BJ (cell line): ENCODE results near the gene CHD8. TPM values are rescaled to one million over a fixed set of nuclear protein-coding genes. Genes with fewer than 3 reads are reported as not detected.
"Not testable (repeated sequence)": the region's sequence is repeated elsewhere in the genome, so short reads cannot be mapped to it uniquely, and the experiment has no call there.

Source experiments
- CTCF ChIA-PET: fragments of 350-600 bp; formaldehyde crosslinking; extraction: SDS; loops from one replicate; lab custom pipeline; 2021; ENCODE audit warnings: antibody characterized with exemption, inconsistent platforms; lab: Yijun Ruan, JAX
- POLR2A ChIA-PET: fragments of 300-600 bp; sonication (Branson Sonifier 250); formaldehyde crosslinking; extraction: SDS; loops from one replicate; lab custom pipeline; 2021; ENCODE audit warnings: antibody characterized with exemption; lab: Charles Lee
- DNase-seq: peaks from one replicate; pipeline ENCODE4 v3.0.0-alpha.2; 2011; ENCODE audit warnings: low read depth
- H3K27me3 ChIP-seq: 2 replicates; pipeline ENCODE4 v1.6.0; 2011; ENCODE audit warnings: low read length; ENCODE audit not compliant: control insufficient read depth, insufficient read depth
- H3K36me3 ChIP-seq: 2 replicates; pipeline ENCODE4 v1.5.1; 2011; ENCODE audit warnings: low read length; ENCODE audit not compliant: control insufficient read depth, insufficient read depth
- H3K4me3 ChIP-seq: 2 replicates; pipeline ENCODE4 v1.5.1; 2011; ENCODE audit warnings: low read depth, mild to moderate bottlenecking, control low read depth, low read length
- CTCF ChIP-seq: IDR thresholded peaks from 2 replicates; pipeline ENCODE4 v1.5.1; 2011; ENCODE audit warnings: low read depth, mild to moderate bottlenecking, control low read depth, inconsistent platforms, low read length, moderate library complexity; ENCODE audit not compliant: insufficient read depth
- polyA plus RNA-seq: library from polyadenylated mRNA; depleted of rRNA; stranded (reverse); fragments of >200 nt; gene quantifications from 2 replicates; pipeline ENCODE4 v1.2.3, GENCODE V29; 2011

Gene CHD8
- polyA plus RNA-seq, 1 experiment, result 25.4 TPM

GRCh38 chr14:21455592-21455911 lies 371 bp downstream of the CHD8 start:
- Histone ChIP-seq H3K4me3 (peak overlapping the region; percentile 75), H3K36me3 (0 out of 2 replicates have a peak, but pooled peaks cover 1% of the 10 kb centered on the region), H3K27me3 (no peaks in the 10 kb centered on the region)
- POLR2A ChIA-PET, result interaction anchor here (0.6 kb wide), 1 partner anchor 18 kb away, joined by 5 read pairs; no protein-coding TSS in a partner anchor
- CTCF ChIA-PET, result interaction anchor here (0.5 to 3.5 kb wide), 15 partner anchors 9 to 105 kb away, joined by 3 to 14 read pairs (median 5); partner anchors contain the start of gene TOX4
- no peak for DNase-seq
- TF ChIP-seq CTCF, result no peak

- TF ChIP-seq CTCF, result no peak
- Histone ChIP-seq H3K27me3 (no peaks in the 10 kb centered on the region), H3K4me3 (peak overlapping the region; percentile 75), H3K36me3 (0 out of 2 replicates have a peak, but pooled peaks cover under 1% of the 10 kb centered on the region)
- ChIA-PET CTCF (interaction anchor here (0.6 to 3.5 kb wide), 6 partner anchors 11 to 103 kb away, joined by 3 to 12 read pairs (median 6); partner anchors contain the start of gene TOX4), POLR2A (no interaction called here)
- no peak for DNase-seq
Measured at GRCh38 chr14:21454843-21455544, 929 bp downstream of the CHD8 start.

GRCh38 chr14:21449899-21450216 lies 6.1 kb downstream of the CHD8 start:
- TF ChIP-seq CTCF, result no peak
- Histone ChIP-seq H3K36me3 (no peaks in the 10 kb centered on the region; the same call in 1 of the 2 replicates), H3K4me3 (no peak overlapping the region), H3K27me3 (no peaks in the 10 kb centered on the region)
- ChIA-PET CTCF (interaction anchor here (0.8 to 1.4 kb wide), 3 partner anchors 13 to 49 kb away, joined by 3 to 4 read pairs (median 3); partner anchors contain the start of gene TOX4), POLR2A (no interaction called here)
- no peak for DNase-seq

GRCh38 chr14:21442657-21443056 lies 13.3 kb downstream of the CHD8 start:
- CTCF ChIA-PET, result interaction anchor here (1.1 to 2.2 kb wide), 2 partner anchors 8 to 13 kb away, joined by 3 to 6 read pairs; partner anchors contain the start of gene CHD8
- POLR2A ChIA-PET, H3K36me3 ChIP-seq, H3K4me3 ChIP-seq, DNase-seq, H3K27me3 ChIP-seq: not testable (repeated sequence)

GRCh38 chr14:21440859-21441258 lies 15.1 kb downstream of the CHD8 start:
- DNase-seq, result no peak
- ChIA-PET CTCF (interaction anchor here (2.2 kb wide), 1 partner anchor 15 kb away, joined by 6 read pairs; the partner anchor contains the start of gene CHD8), POLR2A (no interaction called here)
- Histone ChIP-seq H3K27me3 (no peaks in the 10 kb centered on the region), H3K36me3 (no peaks in the 10 kb centered on the region), H3K4me3 (no peak overlapping the region)
- no peak for TF ChIP-seq CTCF
